Subcutaneous abdominal adipose tissue (tissue), 5 donors: ENCODE results near the gene A4GALT.
A peak's percentile ranks its signal among the peaks of the same experiment; 100 is the strongest.

ENCODE experiments used
- H3K27ac ChIP-seq: one replicate; pipeline ENCODE4 v1.7.0; 2013; ENCODE audit warnings: low read depth, mild to moderate bottlenecking, inconsistent platforms, low read length, moderate library complexity
- H3K27me3 ChIP-seq, 5 donors: one replicate each; pipeline ENCODE4 v1.7.0; 2013; ENCODE audit warnings: low read length in 5 of 5, inconsistent platforms in 1 of 5; ENCODE audit not compliant: control insufficient read depth in 5 of 5, insufficient read depth in 4 of 5
- H3K36me3 ChIP-seq, 5 donors: one replicate each; pipeline ENCODE4 v1.7.0; 2013; ENCODE audit warnings: low read length in 5 of 5; ENCODE audit not compliant: control insufficient read depth in 5 of 5, insufficient read depth in 5 of 5
- H3K4me1 ChIP-seq, 5 donors: one replicate each; pipeline ENCODE4 v1.7.0; 2013; ENCODE audit warnings: low read length in 5 of 5, mild to moderate bottlenecking in 3 of 5, moderate library complexity in 1 of 5; ENCODE audit not compliant: control insufficient read depth in 5 of 5, insufficient read depth in 5 of 5
- H3K4me3 ChIP-seq, 5 donors: one replicate each; pipeline ENCODE4 v1.7.0; 2013; ENCODE audit warnings: low read length in 5 of 5, low read depth in 1 of 5
- H3K9ac ChIP-seq, 5 donors: one replicate each; pipeline ENCODE4 v1.7.0; 2013; ENCODE audit warnings: low read length in 5 of 5, mild to moderate bottlenecking in 4 of 5, moderate library complexity in 3 of 5
- H3K9me3 ChIP-seq, 5 donors: one replicate each; pipeline ENCODE4 v1.7.0; 2013; ENCODE audit warnings: low read length in 5 of 5; ENCODE audit not compliant: control insufficient read depth in 5 of 5
- donor health status: healthy.
- donor health status: healthy.
- donor health status: healthy.
- donor health status: healthy.
- donor health status: healthy.

A4GALT gene

DNA sequence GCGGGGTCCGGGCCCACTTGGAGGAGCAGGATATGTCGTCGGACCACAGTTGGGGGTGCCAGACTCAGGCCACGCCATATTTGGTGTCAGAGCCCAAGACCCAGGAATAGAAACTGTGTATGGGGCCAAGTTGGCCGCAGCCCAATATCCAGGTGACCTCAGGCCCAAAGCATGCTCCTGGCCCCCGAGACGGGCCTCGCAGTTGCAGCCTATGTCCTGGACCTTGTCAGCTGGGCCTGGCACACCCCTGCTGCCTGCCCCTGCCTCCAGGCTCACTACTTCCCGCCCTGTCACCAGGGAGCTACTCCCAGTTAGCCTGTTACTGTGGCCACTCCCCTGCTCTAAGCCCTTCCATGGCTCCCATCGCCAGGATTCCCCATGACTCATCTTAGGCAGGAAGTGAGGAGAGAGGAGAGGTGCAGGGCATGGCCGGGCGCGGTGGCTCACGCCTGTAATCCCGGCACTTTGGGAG is 23.1 kb downstream of the A4GALT start:
- peaks cover 0 to 28% (median 25%) of the 10 kb centered on the region in 5 donors for H3K36me3 ChIP-seq
- H3K4me3 ChIP-seq = no peak overlapping the region
- no peaks in the 10 kb centered on the region for H3K9me3 ChIP-seq
- peaks cover 0 to 2% (median 0%) of the 10 kb centered on the region in 5 donors for H3K27me3 ChIP-seq
- peaks cover 3 to 35% (median 30%) of the 10 kb centered on the region in 5 donors for H3K4me1 ChIP-seq
- no peak overlapping the region for H3K9ac ChIP-seq
- peak overlapping the region; percentile 62 for H3K27ac ChIP-seq

DNA sequence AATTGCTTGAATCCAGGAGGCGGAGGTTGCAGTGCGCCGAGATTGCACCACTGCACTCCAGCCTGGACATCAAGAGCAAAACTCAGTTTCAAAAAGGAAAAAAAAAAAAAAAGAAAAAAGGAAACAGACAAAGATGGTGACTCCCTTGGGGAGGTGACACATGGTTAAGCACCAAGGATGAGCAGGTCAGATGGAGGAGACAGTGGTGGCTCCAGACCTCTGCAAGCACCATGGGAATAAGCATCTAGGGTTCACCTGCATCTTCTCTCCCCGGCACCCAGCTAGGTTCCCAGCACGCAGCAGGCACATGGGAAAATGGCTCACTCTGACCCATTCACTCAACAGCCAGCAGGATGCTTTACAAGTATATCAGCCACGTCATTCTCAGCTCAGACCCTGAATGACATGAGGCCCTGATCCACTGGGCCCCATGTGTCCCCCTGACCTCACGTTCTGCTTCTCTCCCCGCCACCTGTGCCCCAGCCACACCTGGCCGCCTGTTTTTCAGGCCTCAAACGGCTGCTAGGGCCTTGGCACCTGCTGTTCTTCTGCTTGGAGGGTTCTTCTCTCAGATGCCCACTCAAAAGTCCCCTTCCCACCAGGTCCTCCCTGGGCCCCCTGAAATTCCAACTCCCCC is 24.2 kb downstream of the A4GALT start:
- Histone ChIP-seq H3K9ac (no peak overlapping the region), H3K9me3 (no peaks in the 10 kb centered on the region), H3K4me1 (peaks cover 3 to 35% (median 29%) of the 10 kb centered on the region in 5 donors), H3K27me3 (peaks cover 0 to 2% (median 0%) of the 10 kb centered on the region in 5 donors), H3K4me3 (no peak overlapping the region), H3K36me3 (peaks cover 0 to 33% (median 27%) of the 10 kb centered on the region in 5 donors), H3K27ac (peak overlapping the region; percentile 62)

DNA sequence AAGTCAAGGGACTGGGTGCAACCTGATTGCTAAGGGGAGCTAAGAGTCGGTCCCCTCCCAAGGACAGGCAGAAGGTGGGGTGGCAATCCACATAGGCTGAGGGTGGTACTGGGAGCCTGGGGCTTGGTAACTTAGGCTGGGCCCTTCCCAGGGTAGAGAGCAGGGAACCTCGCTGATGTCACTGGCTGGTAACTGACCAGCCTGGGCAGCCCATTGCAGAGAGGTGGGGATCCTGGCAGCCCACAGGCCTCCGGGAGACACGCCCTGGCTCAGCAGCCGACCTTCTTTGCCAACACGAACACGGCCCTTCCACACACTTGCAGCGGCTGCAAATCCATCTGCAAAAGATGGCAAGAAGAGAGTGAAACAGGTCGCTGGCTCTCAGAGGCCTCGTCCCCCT is 25.4 kb downstream of the A4GALT start:
- H3K36me3 ChIP-seq = peaks cover 0 to 38% (median 29%) of the 10 kb centered on the region in 5 donors
- H3K4me1 ChIP-seq = peaks cover 3 to 35% (median 19%) of the 10 kb centered on the region in 5 donors
- no peak overlapping the region for H3K4me3 ChIP-seq
- no peak overlapping the region for H3K27ac ChIP-seq
- H3K27me3 ChIP-seq = peaks cover 0 to 2% (median 0%) of the 10 kb centered on the region in 5 donors
- no peaks in the 10 kb centered on the region for H3K9me3 ChIP-seq
- H3K9ac ChIP-seq = no peak overlapping the region

DNA sequence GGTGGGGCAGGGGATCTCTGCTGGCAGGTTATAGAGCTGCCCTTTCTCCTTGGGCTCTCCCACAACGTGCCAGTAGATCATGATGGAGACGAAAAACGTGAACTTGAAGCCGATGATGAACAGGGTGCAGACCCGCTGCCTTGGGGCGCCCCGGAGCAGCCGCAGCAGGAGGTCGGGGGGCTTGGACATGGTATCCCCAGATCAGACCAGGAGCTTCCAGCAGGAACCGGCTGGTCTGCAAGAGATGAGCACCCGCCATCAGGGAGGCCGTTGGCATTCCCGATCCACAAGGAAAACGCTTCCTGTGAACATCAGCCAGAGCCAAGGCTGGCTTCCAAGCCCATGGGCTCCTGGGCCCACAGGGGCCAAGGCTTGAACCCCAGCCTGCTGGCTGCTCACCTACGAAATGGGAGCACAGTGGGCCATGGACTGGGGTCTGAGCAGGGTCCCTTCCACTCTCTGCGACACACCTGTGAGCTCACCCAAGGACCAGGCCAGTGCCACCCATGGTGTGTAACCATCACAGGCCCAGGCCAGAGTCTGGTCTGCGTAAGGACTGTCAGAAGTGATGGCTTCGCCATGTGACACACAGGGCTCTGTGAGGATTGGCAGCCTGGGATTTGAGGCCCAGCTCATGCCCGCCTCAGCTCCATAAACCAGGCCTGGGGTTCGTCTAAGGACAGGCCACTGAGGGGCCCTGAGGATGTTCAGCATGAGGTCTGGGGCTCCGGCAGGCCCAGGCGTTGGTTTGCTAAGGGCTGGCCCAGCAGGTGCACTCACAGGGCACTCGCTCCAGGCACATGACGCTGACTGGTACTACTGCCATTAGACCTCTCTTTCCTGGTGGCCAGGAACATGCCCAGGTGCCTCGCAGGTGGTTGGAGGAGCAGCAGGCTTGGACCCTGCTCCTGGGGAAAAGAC is 26.6 kb downstream of the A4GALT start:
- Histone ChIP-seq H3K36me3 (peaks cover 0 to 38% (median 33%) of the 10 kb centered on the region in 5 donors), H3K27ac (no peak overlapping the region), H3K27me3 (peaks cover 0 to 2% (median 0%) of the 10 kb centered on the region in 5 donors), H3K4me3 (no peak overlapping the region), H3K9me3 (no peaks in the 10 kb centered on the region), H3K4me1 (peaks cover 3 to 34% (median 20%) of the 10 kb centered on the region in 5 donors), H3K9ac (no peak overlapping the region)

DNA sequence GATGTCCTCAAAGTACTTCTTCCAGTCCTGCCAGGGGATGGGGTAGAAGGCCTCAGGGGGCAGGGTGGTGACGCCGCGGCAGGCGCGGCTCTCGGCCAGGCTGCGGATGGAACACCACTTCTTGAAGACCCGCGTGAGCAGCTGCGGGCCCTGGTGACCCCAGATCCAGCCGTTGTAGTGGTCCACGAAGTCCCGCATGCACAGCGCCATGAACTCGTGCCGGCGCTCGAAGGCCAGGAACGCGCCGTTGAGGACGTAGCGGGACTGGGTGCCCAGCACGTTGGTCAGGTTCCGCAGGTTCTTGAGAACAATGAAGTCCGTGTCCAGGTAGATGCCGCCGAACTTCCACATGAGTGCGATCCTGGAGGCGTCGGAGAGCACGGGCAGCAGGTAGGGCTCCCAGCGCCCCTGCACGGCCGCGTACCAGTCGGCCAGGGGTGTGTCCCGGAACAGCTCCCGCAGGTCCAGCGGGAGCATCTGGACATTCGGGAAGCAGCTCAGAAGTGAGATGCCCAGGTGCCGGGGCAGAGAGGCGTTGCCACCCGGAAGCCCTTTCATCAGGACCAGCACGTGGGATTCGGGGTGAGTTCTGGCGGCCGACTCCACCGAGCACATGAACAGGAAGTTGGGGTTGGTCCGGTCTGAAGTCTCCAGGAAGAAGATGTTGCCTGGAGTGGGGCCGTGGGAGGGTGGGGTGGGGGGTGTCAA is 27.5 kb downstream of the A4GALT start:
- Histone ChIP-seq H3K36me3 (peaks cover 0 to 38% (median 33%) of the 10 kb centered on the region in 5 donors), H3K4me3 (no peak overlapping the region), H3K27ac (no peak overlapping the region), H3K9me3 (no peaks in the 10 kb centered on the region), H3K9ac (no peak overlapping the region), H3K27me3 (no peaks in the 10 kb centered on the region), H3K4me1 (peaks cover 9 to 34% (median 23%) of the 10 kb centered on the region in 5 donors)

DNA sequence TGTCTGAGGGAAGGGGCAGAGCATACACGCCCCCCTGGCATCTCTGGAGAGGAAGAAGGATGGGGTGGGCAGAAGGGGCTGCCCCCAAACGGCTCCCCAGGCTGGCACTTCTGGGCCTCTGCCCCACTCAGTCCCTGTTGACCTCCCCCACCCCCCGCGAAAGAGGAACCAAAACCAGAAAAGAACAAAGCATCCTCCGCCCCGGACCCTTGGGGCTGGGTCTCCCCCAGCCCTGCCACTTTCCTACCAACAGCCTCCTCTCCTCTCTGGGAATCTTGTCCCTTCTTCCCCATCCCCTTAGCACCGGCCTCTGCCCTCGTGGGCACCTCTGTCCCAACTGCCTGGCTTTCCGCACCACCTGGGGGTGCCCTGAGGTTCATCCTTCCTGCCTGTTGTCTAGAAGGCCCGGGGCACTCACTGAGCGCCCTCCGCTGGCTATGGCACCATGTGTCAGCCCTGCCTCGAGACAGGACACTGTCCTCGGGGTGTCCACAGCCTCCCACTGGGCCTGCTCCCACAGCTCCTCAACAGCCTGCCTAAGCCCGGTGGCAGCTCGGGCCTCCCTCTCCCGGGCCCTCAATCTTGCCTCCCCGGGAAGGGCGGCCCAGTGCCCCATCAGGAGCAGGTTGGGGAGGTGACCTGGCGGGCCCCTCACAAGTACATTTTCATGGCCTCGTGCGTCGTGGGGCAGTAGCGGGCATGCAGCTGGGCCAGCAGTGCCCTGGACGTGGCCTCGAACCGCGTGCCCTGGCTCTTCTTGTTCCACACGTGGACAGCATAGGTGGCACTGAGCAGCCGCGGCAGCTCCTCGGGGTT is 28.2 kb downstream of the A4GALT start:
- Histone ChIP-seq H3K4me3 (no peak overlapping the region), H3K27me3 (no peaks in the 10 kb centered on the region), H3K9ac (no peak overlapping the region), H3K36me3 (peaks cover 0 to 38% (median 33%) of the 10 kb centered on the region in 5 donors), H3K27ac (peak overlapping the region; percentile 10), H3K9me3 (no peaks in the 10 kb centered on the region), H3K4me1 (peaks cover 13 to 35% (median 25%) of the 10 kb centered on the region in 5 donors)

DNA sequence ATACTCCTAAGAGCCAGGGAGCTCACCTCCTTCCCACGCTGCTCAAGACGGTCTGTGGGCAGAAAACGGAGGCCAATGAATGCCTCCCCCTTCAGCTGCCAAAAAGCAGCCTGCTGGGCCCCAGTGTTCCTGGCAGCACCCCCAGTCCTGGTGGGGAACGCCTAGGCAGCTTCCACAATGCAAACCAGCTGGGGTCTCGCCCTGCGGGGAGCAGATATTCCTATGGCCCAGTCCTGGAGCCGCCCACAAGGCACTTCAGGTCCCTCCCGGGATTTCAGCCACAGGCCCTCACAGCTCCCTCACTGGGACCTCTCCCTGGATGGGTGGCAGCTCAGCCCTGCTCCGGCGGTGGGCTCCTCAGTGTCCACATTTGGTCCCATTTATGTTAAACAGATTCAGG is 29.2 kb downstream of the A4GALT start:
- peaks cover 0 to 38% (median 33%) of the 10 kb centered on the region in 5 donors for H3K36me3 ChIP-seq
- peaks cover 16 to 41% (median 30%) of the 10 kb centered on the region in 5 donors for H3K4me1 ChIP-seq
- H3K9ac ChIP-seq = no peak overlapping the region
- no peaks in the 10 kb centered on the region for H3K27me3 ChIP-seq
- H3K4me3 ChIP-seq = no peak overlapping the region
- H3K27ac ChIP-seq = peak overlapping the region; percentile 10
- no peaks in the 10 kb centered on the region for H3K9me3 ChIP-seq

DNA sequence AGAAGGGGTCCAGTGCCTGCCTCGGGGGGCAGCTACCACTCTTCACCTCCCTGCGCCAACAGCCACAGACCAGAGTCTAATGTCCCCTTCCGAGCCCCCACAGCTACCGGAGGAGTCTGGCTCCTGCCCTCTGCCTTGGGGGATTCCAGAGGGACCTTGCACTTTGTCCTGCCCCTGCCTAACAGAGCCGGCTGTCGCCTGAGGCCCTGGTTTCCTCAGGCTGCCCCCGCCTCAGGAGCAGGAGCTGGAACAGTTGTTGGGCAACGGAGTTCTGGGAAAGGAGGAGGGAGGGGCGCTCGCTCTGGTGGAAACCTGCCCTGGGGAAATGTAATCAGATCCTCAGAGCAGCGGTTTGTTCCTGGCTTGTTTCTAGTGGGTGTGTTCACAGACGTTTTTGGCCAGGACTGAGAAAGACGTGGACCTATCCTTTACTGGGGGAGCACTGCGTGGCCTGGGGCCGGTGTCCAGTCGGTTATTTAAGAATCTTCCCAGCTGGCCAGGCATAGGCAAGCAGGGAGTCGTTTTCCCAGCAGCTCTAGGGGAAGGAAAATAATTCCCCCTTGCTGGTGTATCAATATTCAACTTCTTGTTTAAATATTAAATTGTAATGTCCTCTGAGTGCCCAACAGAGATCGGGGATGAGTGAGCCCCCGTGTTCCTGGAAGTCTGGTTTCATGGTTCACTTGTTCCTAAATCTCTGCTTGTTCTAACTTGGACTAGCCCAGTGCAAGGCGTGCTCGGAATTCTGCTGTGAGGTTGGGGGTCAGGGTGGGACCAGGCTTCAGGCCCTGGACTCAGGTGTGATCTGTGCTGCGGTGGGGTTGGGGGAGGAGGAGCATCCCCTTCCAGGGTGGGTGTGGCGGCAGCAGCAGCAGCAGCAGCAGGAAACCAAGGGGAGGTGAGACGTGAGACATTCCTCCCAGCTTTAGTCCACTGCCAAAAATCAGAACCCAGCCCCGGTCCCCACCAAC is 32.1 kb downstream of the A4GALT start:
- H3K4me1 ChIP-seq = peaks cover 26 to 60% (median 51%) of the 10 kb centered on the region in 5 donors
- H3K9me3 ChIP-seq = no peaks in the 10 kb centered on the region
- peak overlapping the region; percentile 92 for H3K27ac ChIP-seq
- no peaks in the 10 kb centered on the region for H3K27me3 ChIP-seq
- H3K4me3 ChIP-seq = peak overlapping the region in 1 of 5 donors; percentile 3
- peak overlapping the region in 4 of 5 donors; percentile 38 to 68 (median 56) for H3K9ac ChIP-seq
- H3K36me3 ChIP-seq = peaks cover 0 to 19% (median 17%) of the 10 kb centered on the region in 5 donors
